GM10847 (cell line): ENCODE measurements around the gene TBL1X.

Experiments used
- POLR2A ChIP-seq: IDR thresholded peaks from 2 replicates; pipeline ENCODE4 v1.6.1; 2011; ENCODE audit not compliant: insufficient read length; ENCODE audit errors: extremely low read depth

TBL1X gene

DNA sequence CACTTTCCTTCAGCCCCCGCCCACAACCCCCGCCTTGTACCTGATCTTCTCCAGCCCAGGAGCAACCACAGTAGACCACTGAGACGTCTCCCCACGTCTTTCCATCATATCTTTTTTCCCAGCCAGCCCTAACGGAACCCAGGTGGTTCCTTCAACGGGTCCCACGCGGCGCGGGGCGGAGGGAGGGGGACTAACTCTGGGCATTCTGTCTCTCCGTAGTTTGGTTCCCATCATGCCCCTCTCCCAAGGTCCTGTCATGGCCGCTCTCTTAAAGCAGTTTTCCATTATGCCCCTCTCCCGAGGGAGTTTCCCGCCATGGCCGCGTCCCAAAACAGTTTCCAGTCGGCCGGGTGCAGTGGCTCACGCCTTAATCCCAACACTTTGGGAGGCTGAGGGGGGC lies 21.5 kb upstream of the TBL1X start:
- no peak for TF ChIP-seq POLR2A

DNA sequence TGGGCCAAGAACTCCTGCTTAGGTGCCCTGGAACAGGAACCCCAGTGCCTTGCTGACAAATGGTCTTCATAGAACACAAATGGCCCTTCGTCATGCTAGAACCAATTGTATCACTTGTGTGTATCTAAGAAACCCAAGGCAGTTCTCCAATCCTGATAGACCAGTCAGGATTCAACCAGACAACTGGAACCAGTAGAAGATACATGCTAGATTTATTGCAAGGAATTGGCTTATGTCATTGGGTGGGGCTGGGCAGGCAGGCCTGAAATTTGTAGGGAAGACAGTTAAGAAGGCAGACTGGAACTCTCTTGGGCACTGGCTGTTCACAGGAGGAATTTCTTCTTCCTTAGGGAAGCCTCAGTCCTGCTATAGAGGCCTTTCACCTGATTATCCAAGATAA lies 17.0 kb upstream of the TBL1X start:
- TF ChIP-seq POLR2A = no peak

DNA sequence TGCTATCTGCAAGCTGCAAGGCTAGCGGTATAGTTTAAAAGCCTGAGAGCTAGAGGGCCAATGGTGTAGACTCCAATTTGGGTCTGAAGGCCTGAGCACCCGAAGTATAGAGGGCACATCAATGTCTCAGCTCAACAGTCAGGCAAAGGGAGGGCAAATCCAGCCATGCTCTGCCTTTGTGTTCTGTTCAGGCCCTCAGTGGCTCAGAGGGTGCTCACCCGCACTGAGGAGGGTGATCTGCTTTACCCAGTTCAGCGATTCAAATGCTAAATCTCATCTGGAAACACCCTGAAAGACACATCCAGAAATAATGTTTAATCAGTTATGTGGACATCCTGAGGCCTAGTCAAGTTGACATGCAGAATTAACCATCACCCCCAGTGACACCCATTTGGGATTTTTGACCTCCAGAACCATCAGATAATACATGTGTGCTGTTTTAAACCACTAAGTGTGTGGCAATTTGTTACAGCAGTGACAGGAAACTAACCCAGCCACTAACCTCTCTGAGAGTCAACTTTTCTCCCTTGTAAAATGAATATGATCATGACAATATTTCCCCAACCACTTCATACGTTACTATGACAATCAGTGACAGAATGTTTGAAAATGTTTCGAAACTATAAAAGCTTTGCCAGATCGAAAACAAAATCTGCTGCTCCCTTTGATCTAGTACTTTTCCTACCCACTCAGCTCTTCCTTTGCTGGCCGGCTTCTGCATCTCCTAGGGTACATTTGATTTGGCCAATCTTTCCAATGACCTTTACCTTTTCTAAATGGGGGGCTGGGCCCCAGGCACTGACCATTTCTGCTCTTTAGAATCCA lies 8.4 kb upstream of the TBL1X start:
- no peak for TF ChIP-seq POLR2A

DNA sequence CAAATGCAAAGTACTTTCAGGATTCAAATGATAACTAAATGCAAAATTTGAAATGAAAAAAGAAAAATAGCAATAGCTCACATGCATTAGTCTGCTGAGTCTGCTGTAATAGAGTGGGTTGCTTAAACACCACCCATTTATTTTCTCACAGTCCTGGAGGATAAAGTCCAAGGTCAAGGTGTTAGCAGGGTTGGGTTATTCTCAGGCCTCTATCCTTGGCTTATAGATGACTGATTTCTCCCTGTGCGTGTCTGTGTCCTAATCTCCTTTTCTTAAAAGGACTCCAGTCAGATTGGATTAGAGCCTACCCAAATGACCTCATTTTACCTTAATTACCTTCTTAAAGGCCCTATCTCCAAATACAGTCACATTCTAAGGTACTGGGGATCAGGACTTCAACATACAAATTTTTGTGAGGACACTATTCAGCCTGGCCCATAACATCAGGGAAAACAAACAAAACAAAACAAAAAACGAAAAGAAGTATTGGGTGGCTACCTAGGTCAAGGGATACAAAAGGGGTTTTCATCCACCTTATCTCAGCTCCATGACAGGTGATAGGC lies 6.3 kb upstream of the TBL1X start:
- no peak for TF ChIP-seq POLR2A

DNA sequence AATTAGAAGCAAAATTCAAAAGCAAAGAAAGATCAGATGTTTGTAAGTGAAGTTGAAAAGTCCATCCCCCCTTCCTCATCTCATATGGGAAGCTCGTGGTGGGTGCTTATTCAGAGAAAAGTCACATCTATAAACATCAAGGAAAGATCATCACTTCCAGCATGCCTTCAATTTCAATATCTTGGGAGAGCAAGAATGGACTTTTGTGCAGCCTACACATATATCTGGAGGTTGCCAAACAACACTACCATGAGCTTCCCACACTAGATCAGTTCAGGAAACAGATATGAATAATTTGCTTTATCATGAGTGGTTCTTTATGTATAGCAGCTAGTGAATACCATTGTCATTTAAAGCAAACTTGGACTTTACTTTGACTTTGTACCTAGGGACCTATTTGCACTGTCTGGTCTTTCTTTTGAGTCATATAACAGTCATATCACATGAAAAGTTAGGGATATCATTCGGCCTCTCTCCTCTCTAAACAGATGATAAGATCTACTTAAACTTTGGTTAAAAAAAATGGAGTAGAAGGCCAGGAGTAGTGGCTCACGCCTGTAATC lies 5.6 kb upstream of the TBL1X start:
- TF ChIP-seq POLR2A = no peak

DNA sequence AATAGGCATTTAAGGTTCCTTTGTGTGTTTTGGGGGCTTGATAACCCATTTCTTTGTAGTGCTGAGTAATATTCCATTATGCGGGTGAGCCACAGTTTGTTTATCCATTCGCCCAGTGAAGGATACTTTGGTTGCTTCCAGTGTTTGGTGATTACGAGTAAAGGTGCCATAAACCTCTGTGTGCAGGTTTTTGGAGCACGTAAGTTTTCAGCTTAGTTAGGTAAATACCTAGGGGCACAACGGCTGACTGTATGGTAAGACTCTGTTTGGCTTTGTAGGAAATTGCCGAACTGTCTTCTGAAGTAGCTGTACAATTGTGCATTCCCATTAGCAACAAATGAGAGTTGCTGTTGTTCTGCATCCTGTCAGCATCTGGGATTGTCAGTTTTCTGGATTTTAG lies 3.8 kb upstream of the TBL1X start:
- no peak for TF ChIP-seq POLR2A

DNA sequence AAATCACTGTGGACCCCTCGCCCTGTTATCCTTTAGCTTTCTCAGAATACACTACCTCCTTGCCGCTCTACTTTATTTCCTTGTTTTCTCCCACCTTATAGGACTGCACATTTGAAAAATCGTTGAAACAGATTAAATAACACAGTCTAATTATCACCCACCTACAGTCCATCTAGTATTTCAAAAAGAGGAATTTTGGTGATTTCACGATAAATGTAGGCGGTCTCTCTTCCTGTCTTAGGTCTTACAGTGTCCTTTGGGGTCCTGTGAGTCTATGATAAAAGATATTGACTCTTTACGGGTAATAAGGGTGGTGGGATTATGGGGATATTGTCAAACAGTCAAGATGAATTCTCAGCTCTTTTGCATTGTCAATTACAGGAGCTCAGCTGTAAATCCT lies 2.4 kb upstream of the TBL1X start:
- TF ChIP-seq POLR2A = no peak

DNA sequence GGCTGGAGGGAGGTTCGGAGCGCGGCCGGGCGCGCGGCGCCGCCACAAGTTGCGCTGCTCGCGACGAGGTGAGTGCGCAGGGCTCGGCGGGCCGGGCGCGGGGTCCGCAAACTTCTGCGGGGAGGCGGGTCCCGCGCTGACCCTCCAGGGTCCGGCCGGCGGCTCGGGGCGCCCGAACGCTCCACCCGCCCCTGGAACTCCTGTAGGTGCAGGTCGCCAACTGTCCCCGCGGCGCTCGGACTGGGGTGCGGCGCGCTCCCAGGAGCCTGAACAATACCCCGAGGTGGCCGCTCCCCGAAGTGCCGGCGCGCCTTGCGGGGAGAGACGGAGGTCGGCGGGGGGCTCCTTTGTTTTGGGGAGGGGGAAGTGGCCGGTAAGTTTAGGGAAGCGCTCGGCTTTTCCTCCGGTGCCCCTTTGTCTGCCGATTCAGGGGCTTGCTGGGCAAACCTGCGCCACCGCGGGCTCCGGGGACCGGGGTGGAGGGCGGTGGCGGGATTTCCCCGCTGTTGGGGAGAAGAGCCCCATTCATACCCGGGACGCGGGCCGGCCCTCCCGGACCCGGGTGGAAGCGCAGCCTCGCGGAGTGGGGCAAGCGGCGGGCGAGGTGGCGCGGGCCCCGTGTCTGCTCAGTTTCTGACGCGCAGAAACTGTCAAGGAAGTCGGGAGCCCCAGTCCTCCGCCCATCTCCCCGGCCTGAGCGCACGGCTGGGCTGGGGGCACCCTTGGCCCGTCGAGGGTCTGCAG lies 694 bp downstream of the TBL1X start:
- TF ChIP-seq POLR2A = no peak

DNA sequence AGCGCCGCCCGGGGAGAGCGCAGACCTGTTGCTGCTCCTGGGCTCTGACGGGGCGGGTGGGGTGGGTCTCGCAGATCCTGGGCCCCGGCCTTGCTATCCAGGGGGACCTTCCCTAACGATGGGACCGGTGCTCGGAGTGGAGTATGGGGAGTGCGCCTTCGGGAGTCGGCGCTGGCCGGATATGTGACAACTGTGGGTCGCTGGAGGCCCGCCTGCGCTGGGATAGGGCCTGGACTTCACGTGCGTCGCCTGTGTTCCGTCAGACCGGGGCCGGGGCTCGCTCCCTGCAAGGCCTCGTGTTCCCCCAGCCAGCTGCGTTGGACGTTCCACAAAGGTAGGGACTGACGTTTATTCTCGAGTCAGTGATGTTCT lies 1.3 kb downstream of the TBL1X start:
- TF ChIP-seq POLR2A = no peak

DNA sequence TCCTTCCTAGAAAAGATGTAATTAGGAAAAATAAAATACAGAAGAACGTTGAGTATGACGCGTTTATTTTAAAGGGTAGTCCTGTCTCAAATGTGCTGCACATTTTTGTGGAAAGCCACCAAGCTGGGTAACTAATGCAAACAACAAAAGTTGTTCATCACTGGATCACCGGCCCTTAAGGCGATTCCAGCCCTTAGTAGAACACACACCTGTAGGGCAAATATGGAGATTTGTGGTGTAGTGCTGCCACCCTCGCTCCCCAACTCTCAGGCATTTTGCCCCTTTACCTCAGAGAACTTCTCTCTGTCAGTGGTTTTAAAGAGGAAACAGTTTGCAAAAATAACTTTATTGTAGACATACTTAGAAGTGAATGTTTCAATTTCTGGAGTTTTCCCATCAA lies 1.9 kb downstream of the TBL1X start:
- no peak for TF ChIP-seq POLR2A

DNA sequence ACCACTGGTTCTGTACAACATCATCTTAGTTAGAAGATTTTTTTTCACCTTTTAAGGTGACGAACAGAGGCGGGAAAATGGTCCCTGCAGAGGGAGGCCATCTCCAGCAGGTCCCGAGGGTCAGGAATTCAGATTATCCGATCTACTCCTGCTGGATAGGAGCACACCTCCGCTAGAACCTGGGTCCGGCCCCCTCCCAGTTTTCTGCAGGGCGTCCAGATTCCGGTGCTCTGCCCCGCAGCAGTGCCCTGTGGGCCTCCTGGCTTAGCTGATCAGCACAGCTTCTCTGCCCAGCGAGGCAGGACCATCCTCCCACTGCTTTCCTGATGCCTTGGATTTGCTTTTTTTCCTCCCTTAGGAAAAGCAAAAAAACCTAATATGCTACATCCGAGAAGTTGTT lies 2.3 kb downstream of the TBL1X start:
- no peak for TF ChIP-seq POLR2A

DNA sequence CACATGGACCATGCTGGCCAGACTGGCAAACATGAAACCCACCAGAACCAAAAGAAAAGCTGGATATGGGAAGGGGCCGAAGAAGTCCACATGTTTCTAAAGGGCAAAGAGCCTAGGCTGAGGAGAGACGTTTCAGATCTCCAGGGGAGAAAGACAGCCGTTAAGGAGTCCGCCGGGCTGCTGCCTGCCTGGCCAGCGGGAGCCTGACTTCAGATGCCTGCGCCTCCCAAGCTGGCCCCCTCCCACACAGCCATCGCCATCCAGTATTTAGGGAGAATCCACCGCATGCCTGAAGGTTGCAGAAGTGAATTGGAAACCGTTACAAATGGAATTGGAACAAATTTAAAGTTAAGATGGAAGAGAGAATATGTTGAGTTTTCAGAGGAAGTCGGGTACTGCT lies 2.9 kb downstream of the TBL1X start:
- no peak for TF ChIP-seq POLR2A

DNA sequence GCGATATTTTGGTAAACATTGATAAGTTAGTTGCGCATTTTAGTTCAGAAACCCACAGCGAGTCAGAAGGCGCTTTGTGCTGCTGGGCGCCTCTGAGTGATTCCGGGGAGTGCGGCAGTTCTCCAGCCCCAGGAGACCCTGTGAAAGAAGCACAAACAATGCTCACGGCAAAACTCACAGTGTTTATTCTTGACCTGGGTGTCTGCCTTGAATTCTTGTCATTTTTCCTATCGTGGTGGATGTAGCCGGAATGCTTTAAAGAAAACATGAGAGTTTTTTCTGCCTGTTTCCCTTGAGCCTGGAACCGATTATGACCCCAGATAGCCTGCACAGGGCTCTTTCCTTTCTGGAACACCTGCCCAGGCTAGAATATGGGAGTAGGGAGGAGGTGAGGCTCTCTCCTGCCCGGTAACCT lies 6.7 kb downstream of the TBL1X start:
- TF ChIP-seq POLR2A = no peak

DNA sequence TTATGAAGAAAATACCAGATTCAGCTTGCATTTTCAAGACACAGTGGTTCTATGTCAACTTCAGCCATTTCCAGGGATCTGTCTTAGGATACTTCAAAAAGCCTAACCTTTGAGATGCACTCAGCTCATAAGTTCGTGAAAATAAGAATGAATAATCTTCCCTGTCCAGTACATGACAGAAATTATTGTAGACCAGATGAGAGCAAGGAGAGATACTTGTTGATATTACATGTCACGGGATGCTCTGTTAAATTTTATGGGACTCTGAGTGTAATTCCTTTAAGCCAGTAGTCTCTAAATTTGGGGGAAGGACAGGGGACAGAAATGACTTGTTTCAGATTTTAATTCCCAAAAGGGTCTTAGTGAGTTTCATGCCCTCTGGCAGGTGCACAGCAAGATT lies 8.8 kb downstream of the TBL1X start:
- TF ChIP-seq POLR2A = no peak

DNA sequence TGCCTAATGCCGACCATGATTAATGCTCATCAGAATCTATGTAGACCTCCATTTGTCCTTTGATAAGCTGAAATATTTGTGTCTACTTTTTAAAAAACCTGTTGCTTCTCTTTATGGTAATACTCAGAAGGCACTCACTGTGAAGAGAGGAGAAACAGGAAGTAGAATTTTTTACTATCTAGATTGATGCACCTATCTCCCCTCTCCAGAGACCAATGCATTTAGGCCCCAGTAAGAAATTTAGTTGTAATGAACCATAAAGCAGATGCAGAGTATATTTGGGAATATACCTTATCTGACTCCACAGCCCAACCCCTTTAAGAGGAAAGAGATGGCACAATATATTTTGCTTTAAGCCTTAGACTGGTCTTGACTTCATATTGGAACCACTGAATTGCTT lies 11.1 kb downstream of the TBL1X start:
- TF ChIP-seq POLR2A = no peak
